ENCODE measurements around the gene ZCCHC4.
A peak's percentile ranks its signal among the peaks of the same experiment; 100 is the strongest.
"Not testable (repeated sequence)": the region's sequence is repeated elsewhere in the genome, so short reads cannot be mapped to it uniquely, and the experiment has no call there.

The ZCCHC4 gene

GRCh38 chr4:25320336-25320735 lies 7.8 kb downstream of the ZCCHC4 start:
- no peak for FAIRE-seq

GRCh38 chr4:25320773-25321172 lies 8.2 kb downstream of the ZCCHC4 start:
- DNase-seq (ENCODE audit: low spot score) = no peak

More at GRCh38 chr4:25320336-25320735, 7.8 kb downstream of the ZCCHC4 start:
- no peak for DNase-seq (ENCODE audit: low spot score)

GRCh38 chr4:25321703-25322102 lies 9.1 kb downstream of the ZCCHC4 start:
- FAIRE-seq = no peak
- DNase-seq (ENCODE audit: low spot score) = no peak

More at GRCh38 chr4:25320773-25321172, 8.2 kb downstream of the ZCCHC4 start:
- no peak for FAIRE-seq

GRCh38 chr4:25328463-25328862 lies 15.9 kb downstream of the ZCCHC4 start:
- FAIRE-seq; DNase-seq (ENCODE audit: low spot score): not testable (repeated sequence)

- no peak for DNase-seq (ENCODE audit: low spot score)
- no peak for FAIRE-seq
These were observed 17.8 kb downstream of the ZCCHC4 start for GRCh38 chr4:25330335-25330734.

- FAIRE-seq (no peak), DNase-seq (ENCODE audit: low spot score) (no peak)
These were observed 18.6 kb downstream of the ZCCHC4 start for GRCh38 chr4:25330905-25331808.

- no peak for FAIRE-seq
- no peak for DNase-seq (ENCODE audit: low spot score)
These were observed 31.1 kb downstream of the ZCCHC4 start for GRCh38 chr4:25343671-25344070.

GRCh38 chr4:25345744-25346143 lies 33.2 kb downstream of the ZCCHC4 start:
- DNase-seq (ENCODE audit: low spot score) = no peak
- no peak for FAIRE-seq

GRCh38 chr4:25346913-25347312 lies 34.3 kb downstream of the ZCCHC4 start:
- no peak for FAIRE-seq
- no peak for DNase-seq (ENCODE audit: low spot score)

- FAIRE-seq (no peak), DNase-seq (ENCODE audit: low spot score) (no peak)
These were observed 34.9 kb downstream of the ZCCHC4 start for GRCh38 chr4:25347473-25347872.

GRCh38 chr4:25347971-25348370 lies 35.4 kb downstream of the ZCCHC4 start:
- no peak for DNase-seq (ENCODE audit: low spot score)
- FAIRE-seq = no peak

- FAIRE-seq (no peak), DNase-seq (ENCODE audit: low spot score) (no peak)
These were observed 38.0 kb downstream of the ZCCHC4 start for GRCh38 chr4:25350561-25350960.

- FAIRE-seq = no peak
- DNase-seq (ENCODE audit: low spot score) = peak; percentile 40
These were observed 39.3 kb downstream of the ZCCHC4 start for GRCh38 chr4:25351777-25352416.

- DNase-seq (ENCODE audit: low spot score) (no peak), FAIRE-seq (no peak)
These were observed 43.5 kb downstream of the ZCCHC4 start for GRCh38 chr4:25356068-25356467.

GRCh38 chr4:25358515-25359275 lies 46.1 kb downstream of the ZCCHC4 start:
- FAIRE-seq (no peak), DNase-seq (ENCODE audit: low spot score) (no peak)

GRCh38 chr4:25361253-25361652 lies 48.7 kb downstream of the ZCCHC4 start:
- DNase-seq (ENCODE audit: low spot score) (no peak), FAIRE-seq (no peak)

GRCh38 chr4:25367004-25367621 lies 54.5 kb downstream of the ZCCHC4 start:
- FAIRE-seq (no peak), DNase-seq (ENCODE audit: low spot score) (no peak)

GRCh38 chr4:25367877-25368276 lies 55.3 kb downstream of the ZCCHC4 start:
- FAIRE-seq = no peak
- no peak for DNase-seq (ENCODE audit: low spot score)

GRCh38 chr4:25368315-25368714 lies 55.7 kb downstream of the ZCCHC4 start:
- DNase-seq (ENCODE audit: low spot score) = no peak
- FAIRE-seq = no peak

GRCh38 chr4:25370242-25370641 lies 57.7 kb downstream of the ZCCHC4 start:
- FAIRE-seq (no peak), DNase-seq (ENCODE audit: low spot score) (no peak)

GRCh38 chr4:25372549-25372948 lies 60.0 kb downstream of the ZCCHC4 start:
- FAIRE-seq; DNase-seq (ENCODE audit: low spot score): not testable (repeated sequence)

All from urothelium cell line (cell line).